ENCODE results near the gene LMTK2.

Gene LMTK2

GRCh38 chr7:98222533-98223195 lies 116.0 kb downstream of the LMTK2 start:
- DNase-seq: no peak

- DNase-seq: no peak
These were observed 116.8 kb downstream of the LMTK2 start for GRCh38 chr7:98223351-98223897.

GRCh38 chr7:98223898-98224700 lies 117.4 kb downstream of the LMTK2 start:
- DNase-seq: no peak

- no peak for DNase-seq
These were observed 118.1 kb downstream of the LMTK2 start for GRCh38 chr7:98224701-98225181.

GRCh38 chr7:98225913-98226614 lies 119.4 kb downstream of the LMTK2 start:
- DNase-seq: no peak

GRCh38 chr7:98227939-98228338 lies 121.3 kb downstream of the LMTK2 start:
- DNase-seq: no peak

- no peak for DNase-seq
These were observed 122.1 kb downstream of the LMTK2 start for GRCh38 chr7:98228801-98229200.

- DNase-seq: no peak
These were observed 122.8 kb downstream of the LMTK2 start for GRCh38 chr7:98229441-98229840.

- no peak for DNase-seq
These were observed 123.5 kb downstream of the LMTK2 start for GRCh38 chr7:98229991-98230745.

GRCh38 chr7:98230746-98231471 lies 124.2 kb downstream of the LMTK2 start:
- no peak for DNase-seq

GRCh38 chr7:98231493-98232262 lies 125.0 kb downstream of the LMTK2 start:
- DNase-seq: no peak

- DNase-seq: no peak
These were observed 125.6 kb downstream of the LMTK2 start for GRCh38 chr7:98232263-98232585.

GRCh38 chr7:98232799-98233198 lies 126.1 kb downstream of the LMTK2 start:
- no peak for DNase-seq

- no peak for DNase-seq
These were observed 126.8 kb downstream of the LMTK2 start for GRCh38 chr7:98233219-98234070.

GRCh38 chr7:98234429-98235147 lies 127.9 kb downstream of the LMTK2 start:
- no peak for DNase-seq

- no peak for DNase-seq
These were observed 129.2 kb downstream of the LMTK2 start for GRCh38 chr7:98235901-98236300.

GRCh38 chr7:98236355-98237185 lies 129.9 kb downstream of the LMTK2 start:
- DNase-seq: no peak

- DNase-seq: no peak
These were observed 131.4 kb downstream of the LMTK2 start for GRCh38 chr7:98238076-98238475.

- DNase-seq: no peak
These were observed 132.3 kb downstream of the LMTK2 start for GRCh38 chr7:98238976-98239375.
